ENCODE data around the gene MAP4K3.

Gene MAP4K3

DNA sequence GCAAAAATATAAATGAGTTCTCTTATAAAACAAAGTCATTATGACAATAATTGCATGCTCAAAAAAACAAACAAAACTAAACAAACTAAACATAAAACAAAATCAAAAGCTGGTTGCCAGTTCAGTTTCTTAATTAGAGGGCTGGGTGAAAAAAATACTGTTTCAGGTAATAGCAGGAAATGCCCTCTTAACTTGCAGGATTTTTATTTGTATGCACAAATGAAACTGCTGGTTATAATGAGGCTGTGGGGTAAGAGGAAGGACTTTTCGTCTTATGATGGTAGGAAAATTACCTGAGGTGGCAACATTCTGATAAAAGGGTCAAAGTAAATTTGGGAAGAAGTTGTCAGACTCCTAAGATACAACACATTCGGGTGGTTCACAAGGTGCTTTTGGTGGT is 171.8 kb downstream of the MAP4K3 start:
- Histone ChIP-seq H3K4me3 (no peak overlapping the region), H3K9me3 (no peaks in the 10 kb centered on the region), H3K27me3 (no peaks in the 10 kb centered on the region), H3K27ac (no peak overlapping the region), H3K4me1 (peaks cover 0 to 11% (median 5%) of the 10 kb centered on the region in 4 donors), H3K36me3 (peaks cover 27 to 41% (median 29%) of the 10 kb centered on the region in 3 donors)
- no peak for DNase-seq
- TF ChIP-seq, protein P1, sequence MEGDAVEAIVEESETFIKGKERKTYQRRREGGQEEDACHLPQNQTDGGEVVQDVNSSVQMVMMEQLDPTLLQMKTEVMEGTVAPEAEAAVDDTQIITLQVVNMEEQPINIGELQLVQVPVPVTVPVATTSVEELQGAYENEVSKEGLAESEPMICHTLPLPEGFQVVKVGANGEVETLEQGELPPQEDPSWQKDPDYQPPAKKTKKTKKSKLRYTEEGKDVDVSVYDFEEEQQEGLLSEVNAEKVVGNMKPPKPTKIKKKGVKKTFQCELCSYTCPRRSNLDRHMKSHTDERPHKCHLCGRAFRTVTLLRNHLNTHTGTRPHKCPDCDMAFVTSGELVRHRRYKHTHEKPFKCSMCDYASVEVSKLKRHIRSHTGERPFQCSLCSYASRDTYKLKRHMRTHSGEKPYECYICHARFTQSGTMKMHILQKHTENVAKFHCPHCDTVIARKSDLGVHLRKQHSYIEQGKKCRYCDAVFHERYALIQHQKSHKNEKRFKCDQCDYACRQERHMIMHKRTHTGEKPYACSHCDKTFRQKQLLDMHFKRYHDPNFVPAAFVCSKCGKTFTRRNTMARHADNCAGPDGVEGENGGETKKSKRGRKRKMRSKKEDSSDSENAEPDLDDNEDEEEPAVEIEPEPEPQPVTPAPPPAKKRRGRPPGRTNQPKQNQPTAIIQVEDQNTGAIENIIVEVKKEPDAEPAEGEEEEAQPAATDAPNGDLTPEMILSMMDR (IDR thresholded peaks at IDR 0.05), result no peak
- intact Hi-C loops (cut with DNase I; ENCODE audit: low total_unique reads), result no loop called here

- DNase-seq, result no peak
- intact Hi-C loops (cut with DNase I; ENCODE audit: low total_unique reads), result no loop called here
- H3K36me3 ChIP-seq, result peaks cover 33 to 46% (median 35%) of the 10 kb centered on the region in 3 donors
- H3K27ac ChIP-seq, result no peak overlapping the region
- TF ChIP-seq, protein P1 (IDR thresholded peaks at IDR 0.05), result no peak
- H3K4me1 ChIP-seq, result peaks cover 0 to 11% (median 5%) of the 10 kb centered on the region in 4 donors
- no peaks in the 10 kb centered on the region for H3K27me3 ChIP-seq
- H3K9me3 ChIP-seq, result no peaks in the 10 kb centered on the region
- H3K4me3 ChIP-seq, result no peak overlapping the region
These were observed 172.4 kb downstream of the MAP4K3 start for GRCh38 chr2:39264733-39265132.

GRCh38 chr2:39260087-39260486 is 177.0 kb downstream of the MAP4K3 start:
- no peak for DNase-seq
- H3K4me3 ChIP-seq, result no peak overlapping the region
- H3K27me3 ChIP-seq, result no peaks in the 10 kb centered on the region
- H3K9me3 ChIP-seq, result no peaks in the 10 kb centered on the region
- H3K4me1 ChIP-seq, result no peaks in the 10 kb centered on the region
- H3K27ac ChIP-seq, result no peak overlapping the region
- intact Hi-C loops (cut with DNase I; ENCODE audit: low total_unique reads), result no loop called here
- peaks cover 61 to 77% (median 68%) of the 10 kb centered on the region in 3 donors for H3K36me3 ChIP-seq
- TF ChIP-seq, protein P1 (IDR thresholded peaks at IDR 0.05), result no peak

DNA sequence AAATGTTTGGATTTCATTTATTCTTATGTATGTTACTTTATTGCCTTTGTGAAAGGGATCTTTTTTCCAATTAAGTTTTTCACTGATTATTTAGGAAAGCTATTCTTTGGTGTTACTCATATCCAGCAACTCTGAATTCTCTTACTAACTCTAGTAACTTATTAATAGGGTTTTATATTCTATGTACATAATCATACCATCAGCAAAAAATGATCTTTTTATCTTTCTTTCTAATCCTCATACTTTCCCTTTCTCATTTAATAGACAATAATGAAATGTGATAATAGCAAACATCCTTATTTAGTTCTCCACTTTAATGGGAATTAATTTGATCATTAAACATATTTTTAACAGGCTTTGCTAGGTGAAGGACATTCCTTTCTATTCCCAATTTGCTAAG is 181.0 kb downstream of the MAP4K3 start:
- Histone ChIP-seq H3K27ac (no peak overlapping the region), H3K27me3 (no peaks in the 10 kb centered on the region), H3K4me1 (no peaks in the 10 kb centered on the region), H3K9me3 (no peaks in the 10 kb centered on the region), H3K36me3 (peaks cover 70 to 86% (median 83%) of the 10 kb centered on the region in 3 donors), H3K4me3 (no peak overlapping the region)
- no peak for DNase-seq
- intact Hi-C loops (cut with DNase I; ENCODE audit: low total_unique reads), result no loop called here
- TF ChIP-seq, protein P1 (IDR thresholded peaks at IDR 0.05), result no peak

- TF ChIP-seq, protein P1 (IDR thresholded peaks at IDR 0.05), result no peak
- Histone ChIP-seq H3K27me3 (no peaks in the 10 kb centered on the region), H3K27ac (no peak overlapping the region), H3K9me3 (no peaks in the 10 kb centered on the region), H3K4me1 (no peaks in the 10 kb centered on the region), H3K36me3 (peaks cover 47 to 75% (median 66%) of the 10 kb centered on the region in 3 donors), H3K4me3 (no peak overlapping the region)
- intact Hi-C loops (cut with DNase I; ENCODE audit: low total_unique reads), result no loop called here
- DNase-seq, result no peak
These were observed 184.1 kb downstream of the MAP4K3 start for GRCh38 chr2:39252888-39253518.
